ENCODE results near the gene GPBAR1.
A peak's percentile ranks its signal among the peaks of the same experiment; 100 is the strongest.

- TF ChIP-seq CTCF (IDR thresholded peaks at IDR 0.05) (peak; percentile 90), EZH2 (IDR thresholded peaks at IDR 0.05; ENCODE audit: borderline replicate concordance, insufficient read depth, low read depth, low read length, poor library complexity, severe bottlenecking) (no peak)
These were observed 31.5 kb downstream of the GPBAR1 start, which contains the start of gene TMBIM1 for GRCh38 chr2:218292048-218293014.
